GM12878 (cell line): ENCODE measurements around the gene NPLOC4. TPM values are rescaled to one million over a fixed set of nuclear protein-coding genes. Genes with fewer than 3 reads are reported as not detected.

Experiments used
- ATF2 ChIP-seq: IDR thresholded peaks from 2 replicates; pipeline ENCODE4 v1.6.1; 2012; ENCODE audit warnings: low read length, inconsistent platforms
- ATF7 ChIP-seq: fragments of 450-650 bp; IDR thresholded peaks from 2 replicates; pipeline ENCODE4 v1.6.1; 2016; ENCODE audit warnings: low read depth, mild to moderate bottlenecking
- BCL3 ChIP-seq: IDR thresholded peaks from 2 replicates; pipeline ENCODE4 v1.6.1; 2011; ENCODE audit warnings: borderline replicate concordance, low read depth, mild to moderate bottlenecking, moderate library complexity, low read length; ENCODE audit not compliant: insufficient read depth, poor library complexity, severe bottlenecking
- BRCA1 ChIP-seq: IDR thresholded peaks from 2 replicates; pipeline ENCODE4 v1.6.1; 2011; ENCODE audit warnings: low read depth, low read length, improper control_type of control experiment
- CBX3 ChIP-seq: fragments of 200-600 bp; sonication (generic); IDR thresholded peaks from 2 replicates; pipeline ENCODE4 v1.6.1; 2016; ENCODE audit warnings: low read depth, borderline replicate concordance
- FOXK2 ChIP-seq: fragments of 450-650 bp; IDR thresholded peaks from 2 replicates; pipeline ENCODE4 v1.6.1; 2017; ENCODE audit warnings: mild to moderate bottlenecking, moderate library complexity
- HCFC1 ChIP-seq: fragments of 150-350 bp; IDR thresholded peaks from 2 replicates; pipeline ENCODE4 v1.6.1; 2014; ENCODE audit warnings: low read length
- MEF2B ChIP-seq: fragments of 450-650 bp; IDR thresholded peaks from 2 replicates; pipeline ENCODE4 v1.6.1; 2018; ENCODE audit warnings: mild to moderate bottlenecking, moderate library complexity; ENCODE audit not compliant: partially characterized antibody, poor library complexity, severe bottlenecking
- MYC ChIP-seq: IDR thresholded peaks from 2 replicates; pipeline ENCODE4 v1.6.1; 2011; ENCODE audit warnings: mild to moderate bottlenecking, low read length, moderate library complexity, inconsistent platforms; ENCODE audit not compliant: insufficient read depth, insufficient replicate concordance, insufficient read length, severe bottlenecking
- PAX5 ChIP-seq: IDR thresholded peaks from 2 replicates; pipeline ENCODE4 v1.6.1; 2011; ENCODE audit warnings: low read depth, low read length, borderline replicate concordance
- PAX8 ChIP-seq: fragments of 450-650 bp; IDR thresholded peaks from 2 replicates; pipeline ENCODE4 v1.6.1; 2017; ENCODE audit warnings: mild to moderate bottlenecking, moderate library complexity
- PML ChIP-seq: IDR thresholded peaks from 2 replicates; pipeline ENCODE4 v1.6.1; 2012; ENCODE audit warnings: low read length, inconsistent platforms
- POLR2AphosphoS5 ChIP-seq: IDR thresholded peaks from 2 replicates; pipeline ENCODE4 v1.6.1; 2011; ENCODE audit warnings: mild to moderate bottlenecking, low read length, inconsistent platforms
- RFX5 ChIP-seq: IDR thresholded peaks from 2 replicates; pipeline ENCODE4 v1.6.1; 2011; ENCODE audit warnings: low read depth, low read length, improper control_type of control experiment
- SIN3A ChIP-seq: IDR thresholded peaks from 2 replicates; pipeline ENCODE4 v1.6.1; 2012; ENCODE audit warnings: low read depth, low read length, improper control_type of control experiment
- SIX5 ChIP-seq: IDR thresholded peaks from 2 replicates; pipeline ENCODE4 v1.6.1; 2011; ENCODE audit warnings: mild to moderate bottlenecking, low read depth, low read length, moderate library complexity; ENCODE audit not compliant: severe bottlenecking
- SMAD5 ChIP-seq: IDR thresholded peaks from 2 replicates; pipeline ENCODE4 v1.6.1; 2016; ENCODE audit warnings: antibody characterized with exemption, low read depth
- SPI1 ChIP-seq: IDR thresholded peaks from 2 replicates; pipeline ENCODE4 v1.6.1; 2011; ENCODE audit warnings: low read depth, mild to moderate bottlenecking, low read length, moderate library complexity, borderline replicate concordance; ENCODE audit not compliant: insufficient read depth
- STAT3 ChIP-seq: IDR thresholded peaks from 2 replicates; pipeline ENCODE4 v1.6.1; 2011; ENCODE audit warnings: low read depth, low read length, improper control_type of control experiment
- SUPT20H ChIP-seq: IDR thresholded peaks from 2 replicates; pipeline ENCODE4 v1.6.1; 2011; ENCODE audit warnings: low read depth, mild to moderate bottlenecking, low read length, moderate library complexity, borderline replicate concordance; ENCODE audit not compliant: control insufficient read depth
- SUZ12 ChIP-seq: fragments of 200-600 bp; sonication (generic); IDR thresholded peaks from one replicate; pipeline ENCODE4 v1.6.1; 2018; ENCODE audit warnings: antibody characterized with exemption, mild to moderate bottlenecking; ENCODE audit not compliant: unreplicated experiment
- TBL1XR1 ChIP-seq: IDR thresholded peaks from 2 replicates; pipeline ENCODE4 v1.6.1; 2012; ENCODE audit warnings: low read depth, low read length, improper control_type of control experiment
- WRNIP1 ChIP-seq: IDR thresholded peaks from 2 replicates; pipeline ENCODE4 v1.6.1; 2011; ENCODE audit warnings: low read depth, low read length, improper control_type of control experiment, borderline replicate concordance
- YY1 ChIP-seq: IDR thresholded peaks from 2 replicates; pipeline ENCODE4 v1.6.1; 2011; ENCODE audit warnings: low read depth, mild to moderate bottlenecking, low read length
- ZZZ3 ChIP-seq: IDR thresholded peaks from 2 replicates; pipeline ENCODE4 v1.6.1; 2011; ENCODE audit warnings: low read depth; ENCODE audit not compliant: control insufficient read depth, insufficient read length
- polyA plus RNA-seq, 11 experiments: library from polyadenylated mRNA; depleted of rRNA in 4 of 11; unstranded in 6 of 11; stranded (reverse) in 5 of 11; fragments of >200 nt; fragmentation: Nextera tagmentation in 4 of 11; fragmentation: Illumina TruSeq in 1 of 11; extraction: Ambion mirVana in 4 of 11; extraction: Trizol in 1 of 11; gene quantifications; 1 replicate in 1 of 11; 2 replicates in 10 of 11; pipeline versions ENCODE4 v1.2.1 to v1.2.3, GENCODE V29; 2011 to 2016; ENCODE audit warnings: inconsistent platforms in 2 of 11, missing spikeins in 2 of 11, low read depth in 1 of 11
- total RNA-seq, 4 experiments: library from RNA; depleted of rRNA in 3 of 4; stranded (reverse); fragments of >200 nt in 3 of 4; fragmentation: Illumina TruSeq in 1 of 4; extraction: Trizol in 1 of 4; gene quantifications; 2 replicates each; pipeline versions ENCODE4 v1.2.1 to v1.2.3, GENCODE V29; 2013 to 2021
- TF ChIP-seq, protein P1 (sequence below): fragments of 150-350 bp; IDR thresholded peaks from 2 replicates; pipeline ENCODE4 v1.6.1; 2016; ENCODE audit warnings: low read depth, low read length

The NPLOC4 gene
- total and polyA plus RNA-seq, 10 of the 15 experiments (the other 5 are each of a cell fraction or from before 2014, with no cell fraction given): 1.5 to 83.7 (median 45.8) TPM

- TF ChIP-seq, protein P1, sequence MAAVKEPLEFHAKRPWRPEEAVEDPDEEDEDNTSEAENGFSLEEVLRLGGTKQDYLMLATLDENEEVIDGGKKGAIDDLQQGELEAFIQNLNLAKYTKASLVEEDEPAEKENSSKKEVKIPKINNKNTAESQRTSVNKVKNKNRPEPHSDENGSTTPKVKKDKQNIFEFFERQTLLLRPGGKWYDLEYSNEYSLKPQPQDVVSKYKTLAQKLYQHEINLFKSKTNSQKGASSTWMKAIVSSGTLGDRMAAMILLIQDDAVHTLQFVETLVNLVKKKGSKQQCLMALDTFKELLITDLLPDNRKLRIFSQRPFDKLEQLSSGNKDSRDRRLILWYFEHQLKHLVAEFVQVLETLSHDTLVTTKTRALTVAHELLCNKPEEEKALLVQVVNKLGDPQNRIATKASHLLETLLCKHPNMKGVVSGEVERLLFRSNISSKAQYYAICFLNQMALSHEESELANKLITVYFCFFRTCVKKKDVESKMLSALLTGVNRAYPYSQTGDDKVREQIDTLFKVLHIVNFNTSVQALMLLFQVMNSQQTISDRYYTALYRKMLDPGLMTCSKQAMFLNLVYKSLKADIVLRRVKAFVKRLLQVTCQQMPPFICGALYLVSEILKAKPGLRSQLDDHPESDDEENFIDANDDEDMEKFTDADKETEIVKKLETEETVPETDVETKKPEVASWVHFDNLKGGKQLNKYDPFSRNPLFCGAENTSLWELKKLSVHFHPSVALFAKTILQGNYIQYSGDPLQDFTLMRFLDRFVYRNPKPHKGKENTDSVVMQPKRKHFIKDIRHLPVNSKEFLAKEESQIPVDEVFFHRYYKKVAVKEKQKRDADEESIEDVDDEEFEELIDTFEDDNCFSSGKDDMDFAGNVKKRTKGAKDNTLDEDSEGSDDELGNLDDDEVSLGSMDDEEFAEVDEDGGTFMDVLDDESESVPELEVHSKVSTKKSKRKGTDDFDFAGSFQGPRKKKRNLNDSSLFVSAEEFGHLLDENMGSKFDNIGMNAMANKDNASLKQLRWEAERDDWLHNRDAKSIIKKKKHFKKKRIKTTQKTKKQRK: peak; percentile 48; the same call in 1 of the 2 replicates
- TF ChIP-seq MEF2B (no peak), TBL1XR1 (no peak), PAX8 (no peak), FOXK2 (no peak), POLR2AphosphoS5 (peak; percentile 96), ATF7 (no peak), SMAD5 (peak; percentile 94), ZZZ3 (no peak), SUPT20H (no peak), CBX3 (no peak), SUZ12 (no peak), ATF2 (no peak), MYC (peak; percentile 59), PAX5 (peak; percentile 86; the same call in 1 of the 2 replicates), YY1 (peak; percentile 94), SPI1 (peak; percentile 91), HCFC1 (peak; percentile 65), BRCA1 (no peak), SIX5 (peak; percentile 43), STAT3 (no peak), WRNIP1 (no peak), RFX5 (no peak), BCL3 (no peak), PML (peak; percentile 37; the same call in 1 of the 2 replicates), SIN3A (0 out of 2 replicates have a peak, but pooled peaks have one; percentile 67)
Observed at GRCh38 chr17:81666342-81667191, 29.7 kb upstream of the NPLOC4 start, which contains the start of the genes CCDC137 and OXLD1 (continued).
